ENCODE measurements around the gene EPHA6.
"Not testable (repeated sequence)": the region's sequence is repeated elsewhere in the genome, so short reads cannot be mapped to it uniquely, and the experiment has no call there.

The EPHA6 gene

GRCh38 chr3:96915445-96915844, 101.1 kb downstream of the EPHA6 start:
- no peak for DNase-seq (ENCODE audit: low spot score)

DNA sequence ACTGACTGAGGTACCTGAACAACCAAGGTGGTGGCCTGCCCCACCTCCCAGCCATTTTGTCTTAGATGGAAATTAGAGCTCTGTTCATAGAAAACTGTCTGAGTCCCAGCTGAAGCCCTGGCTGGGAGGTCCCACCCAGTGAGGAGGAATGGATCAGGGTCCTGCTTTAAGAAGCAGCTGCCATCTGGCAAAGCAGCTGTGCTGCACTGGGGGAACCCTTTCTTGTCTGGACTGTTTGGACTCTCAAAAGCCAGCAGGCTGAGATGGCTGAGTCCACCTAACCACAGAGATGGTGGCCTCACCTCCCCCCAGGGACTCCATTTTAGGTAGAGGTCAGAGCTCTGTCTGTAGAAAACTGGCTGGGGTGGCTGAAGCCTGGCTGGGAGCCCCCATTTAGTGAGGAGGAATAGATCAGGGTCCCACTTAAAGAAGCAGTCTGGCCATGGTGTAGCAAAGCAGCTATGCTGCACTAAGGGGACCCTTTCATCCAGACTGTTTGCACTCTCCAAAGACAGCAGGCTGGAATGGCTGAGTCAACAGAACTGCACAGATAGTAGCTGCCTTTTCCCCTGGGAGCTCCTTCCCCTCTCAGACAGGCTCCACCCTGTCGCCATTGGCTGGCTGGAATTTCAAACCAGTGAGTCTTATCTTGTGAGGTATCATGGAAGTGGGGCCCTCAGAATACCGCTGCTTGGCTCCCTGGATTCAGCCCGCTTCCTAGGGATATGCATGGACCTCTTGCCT, 116.9 kb downstream of the EPHA6 start:
- DNase-seq (ENCODE audit: low spot score), result peak; percentile 32

DNA sequence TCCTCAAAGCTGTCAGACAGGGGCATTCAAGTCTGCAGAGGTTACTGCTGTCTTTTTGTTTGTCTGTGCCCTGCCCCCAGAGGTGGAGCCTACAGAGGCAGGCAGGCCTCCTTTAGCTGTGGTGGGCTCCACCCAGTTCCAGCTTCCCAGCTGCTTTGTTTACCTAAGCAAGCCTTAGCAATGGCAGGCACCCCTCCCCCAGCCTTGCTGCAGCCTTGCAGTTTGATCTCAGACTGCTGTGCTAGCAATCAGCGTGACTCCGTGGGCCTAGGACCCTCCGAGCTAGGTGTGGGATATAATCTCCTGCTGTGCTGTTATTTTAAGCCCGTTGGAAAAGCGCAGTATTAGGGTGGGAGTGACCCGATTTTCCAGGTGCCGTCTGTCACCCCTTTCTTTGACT, 127.7 kb downstream of the EPHA6 start:
- not testable (repeated sequence) for DNase-seq (ENCODE audit: low spot score)

DNA sequence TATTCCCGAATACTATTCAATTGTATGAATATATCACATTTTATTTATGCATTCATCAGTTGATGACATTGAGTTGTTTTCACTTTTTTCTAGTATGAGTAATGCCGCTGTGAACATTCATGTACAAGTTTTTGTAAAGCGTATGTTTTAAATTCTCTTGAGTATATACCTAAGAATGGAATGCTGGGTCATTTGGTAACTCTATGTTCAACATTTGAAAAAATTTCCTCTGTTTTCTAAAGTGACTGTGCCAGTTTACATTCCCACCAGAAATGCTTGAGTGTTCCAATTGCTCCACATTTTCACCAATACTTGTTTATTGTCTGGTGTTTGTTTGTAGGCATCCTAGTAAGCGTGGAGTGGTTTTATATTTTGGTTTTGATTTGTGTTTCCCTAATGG, 144.5 kb downstream of the EPHA6 start:
- DNase-seq (ENCODE audit: low spot score), result no peak

GRCh38 chr3:96959474-96959873, 145.1 kb downstream of the EPHA6 start:
- DNase-seq (ENCODE audit: low spot score), result no peak

DNA sequence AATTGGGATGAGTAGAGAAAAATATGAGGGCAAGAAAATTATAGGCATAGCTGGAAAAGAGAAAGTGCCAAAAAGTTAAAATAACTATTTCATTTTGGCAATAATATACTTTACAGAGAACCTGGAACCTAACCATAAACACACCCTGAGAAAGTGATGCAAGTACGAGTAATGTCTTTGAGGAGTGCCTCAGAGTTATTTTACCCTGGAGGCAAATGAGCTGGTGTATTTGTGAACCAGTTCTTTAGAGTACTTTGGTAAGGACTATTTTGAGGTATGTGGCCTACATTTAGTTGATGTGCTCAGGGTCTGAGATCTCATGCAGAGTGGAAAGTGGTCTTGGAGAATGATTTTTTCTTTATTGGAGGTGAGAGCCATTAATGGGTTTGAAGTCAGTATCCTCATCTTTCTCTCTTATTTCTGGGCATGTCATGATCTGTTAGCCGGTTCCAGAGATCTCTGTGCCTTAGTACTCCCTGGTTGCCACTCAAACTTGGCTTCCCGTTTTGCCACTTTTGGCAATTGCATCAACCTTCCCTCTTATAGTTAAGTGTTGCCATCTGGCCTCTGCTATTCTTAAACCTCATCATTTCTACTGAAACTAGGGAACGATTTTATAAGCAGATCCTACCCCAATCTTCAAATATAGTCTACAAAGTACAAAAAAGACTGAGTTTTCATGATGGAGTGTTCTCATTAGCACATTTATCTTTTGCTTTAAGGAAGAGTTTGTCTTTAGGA, 145.7 kb downstream of the EPHA6 start:
- DNase-seq (ENCODE audit: low spot score), result no peak

- DNase-seq (ENCODE audit: low spot score), result no peak
These were observed 146.4 kb downstream of the EPHA6 start for GRCh38 chr3:96960661-96961330.

DNA sequence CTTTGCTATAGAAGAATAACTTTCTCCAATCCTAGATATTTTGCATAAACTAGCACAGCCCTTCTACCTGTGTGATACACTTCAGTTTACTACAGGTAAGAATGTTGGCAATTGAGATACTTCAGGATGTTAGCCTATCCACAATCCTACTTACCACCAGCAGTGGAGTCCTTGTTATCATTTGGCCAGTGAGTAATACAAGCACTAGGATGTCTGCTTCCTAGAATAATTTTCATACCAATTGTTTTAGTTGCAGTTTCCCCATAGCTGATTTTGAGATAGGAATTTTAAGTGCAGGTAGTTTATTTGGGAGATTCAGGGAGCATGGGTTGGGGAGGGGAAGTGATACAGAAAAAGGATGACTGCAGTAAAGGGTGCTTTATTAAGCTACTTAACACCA, 147.2 kb downstream of the EPHA6 start:
- no peak for DNase-seq (ENCODE audit: low spot score)

- no peak for DNase-seq (ENCODE audit: low spot score)
These were observed 152.0 kb downstream of the EPHA6 start for GRCh38 chr3:96966181-96966929.

- DNase-seq (ENCODE audit: low spot score), result no peak
These were observed 155.8 kb downstream of the EPHA6 start for GRCh38 chr3:96970211-96970610.

- no peak for DNase-seq (ENCODE audit: low spot score)
These were observed 163.3 kb downstream of the EPHA6 start for GRCh38 chr3:96977671-96978070.

- DNase-seq (ENCODE audit: low spot score), result not testable (repeated sequence)
These were observed 169.3 kb downstream of the EPHA6 start for GRCh38 chr3:96983716-96984115.

GRCh38 chr3:96986241-96986640, 171.8 kb downstream of the EPHA6 start:
- DNase-seq (ENCODE audit: low spot score), result no peak

GRCh38 chr3:96991231-96991630, 176.8 kb downstream of the EPHA6 start:
- DNase-seq (ENCODE audit: low spot score), result no peak

GRCh38 chr3:96991800-96992365, 177.5 kb downstream of the EPHA6 start:
- DNase-seq (ENCODE audit: low spot score), result no peak

DNA sequence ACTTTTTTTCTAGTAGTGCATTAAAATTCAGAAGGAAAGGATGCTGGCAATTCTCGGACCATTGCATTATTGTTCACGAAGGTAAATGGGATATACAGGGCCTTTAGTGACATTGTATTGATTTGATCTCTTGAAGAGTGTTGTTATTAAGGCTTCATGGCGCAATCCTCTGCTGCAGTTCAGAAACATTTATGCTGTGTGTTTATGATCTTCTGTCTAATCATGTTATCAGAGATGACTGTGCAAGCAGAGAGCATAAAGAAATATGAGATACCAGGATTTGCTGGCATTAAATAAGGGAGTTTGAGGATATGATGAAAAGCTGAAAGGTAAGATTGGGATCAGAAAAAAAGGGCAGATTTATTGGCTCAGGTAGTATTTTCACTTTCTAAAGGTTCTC, 180.6 kb downstream of the EPHA6 start:
- DNase-seq (ENCODE audit: low spot score), result no peak

- DNase-seq (ENCODE audit: low spot score), result no peak
These were observed 181.6 kb downstream of the EPHA6 start for GRCh38 chr3:96996009-96996408.

GRCh38 chr3:97001611-97002010, 187.2 kb downstream of the EPHA6 start:
- DNase-seq (ENCODE audit: low spot score), result no peak

DNA sequence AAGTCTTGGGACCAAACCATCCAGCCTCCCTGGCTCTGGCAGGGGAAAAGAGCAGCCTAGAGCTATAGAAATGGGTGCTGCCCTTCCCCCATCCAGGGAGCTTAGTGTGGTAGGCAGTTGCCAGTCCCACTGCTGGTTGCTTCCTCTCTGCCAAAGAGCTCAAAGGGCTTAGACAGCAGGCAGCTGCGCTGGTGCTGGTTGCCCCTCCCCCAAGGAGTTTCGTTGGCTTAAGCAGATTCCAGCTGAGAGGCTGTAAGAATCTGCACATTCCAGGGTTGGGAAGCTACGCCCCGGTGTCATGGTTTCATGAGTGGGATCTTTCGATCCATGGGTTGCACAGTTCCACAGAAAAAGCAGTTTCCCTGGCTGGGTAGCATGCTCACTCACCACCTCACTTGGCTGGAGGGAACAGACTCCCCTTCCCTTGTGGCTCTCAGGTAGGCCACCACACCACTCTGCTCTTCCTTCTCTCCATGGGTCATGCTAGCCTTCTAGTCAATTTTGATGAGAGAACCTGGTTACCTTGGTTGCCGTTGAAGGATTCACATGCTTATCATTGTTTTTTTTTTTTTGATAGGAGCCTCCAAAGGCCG, 195.1 kb downstream of the EPHA6 start:
- DNase-seq (ENCODE audit: low spot score), result peak; percentile 73

GRCh38 chr3:97010881-97011657, 196.7 kb downstream of the EPHA6 start:
- no peak for DNase-seq (ENCODE audit: low spot score)

GRCh38 chr3:97021778-97022177, 207.4 kb downstream of the EPHA6 start:
- no peak for DNase-seq (ENCODE audit: low spot score)
